KG1 (cell line): Measurements from ENCODE around the gene USP35.
"Not testable (repeated sequence)": the region's sequence is repeated elsewhere in the genome, so short reads cannot be mapped to it uniquely, and the experiment has no call there.

ENCODE experiments used
- DNase-seq: peaks from one replicate; lab custom pipeline; 2025; lab: John Stamatoyannopoulos, UW

USP35 gene

DNA sequence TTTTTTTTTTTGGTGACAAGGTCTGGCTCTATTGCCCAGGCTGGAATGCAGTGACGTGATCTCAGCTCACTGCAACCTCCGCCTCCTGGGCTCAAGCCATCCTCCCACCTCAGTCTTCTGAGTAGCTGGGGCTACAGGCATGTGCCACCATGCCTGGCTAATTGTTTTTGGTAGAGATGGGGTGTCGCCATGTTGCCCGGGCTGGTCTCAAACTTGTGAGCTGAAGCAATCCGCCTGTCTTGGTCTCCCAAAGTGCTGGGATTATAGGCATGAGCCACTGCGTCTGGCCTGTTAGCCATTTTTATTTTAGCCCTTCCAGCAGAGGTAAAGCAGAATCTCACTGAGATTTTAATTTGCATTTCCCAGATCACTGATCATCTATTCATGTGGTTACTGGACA is 44.3 kb downstream of the USP35 start:
- DNase-seq = not testable (repeated sequence)

DNA sequence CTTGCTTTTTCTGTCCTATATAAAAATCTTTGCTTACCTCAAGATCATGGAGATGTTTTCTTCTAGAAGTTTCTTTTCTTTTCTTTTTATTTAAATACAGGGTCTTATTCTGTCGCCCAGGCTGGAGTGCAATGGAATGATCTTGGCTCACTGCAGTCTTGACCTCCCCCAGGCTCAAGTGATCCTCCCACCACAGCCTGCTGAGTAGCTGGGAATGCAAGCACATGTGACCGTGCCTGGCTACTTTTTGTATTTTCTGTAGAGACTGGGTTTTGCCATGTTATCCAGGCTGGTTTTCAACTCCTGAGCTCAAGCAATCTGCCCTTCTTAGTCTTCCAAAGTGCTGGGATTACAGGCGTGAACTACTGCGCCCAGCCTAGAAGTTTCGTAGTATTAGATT is 45.3 kb downstream of the USP35 start:
- no peak for DNase-seq

DNA sequence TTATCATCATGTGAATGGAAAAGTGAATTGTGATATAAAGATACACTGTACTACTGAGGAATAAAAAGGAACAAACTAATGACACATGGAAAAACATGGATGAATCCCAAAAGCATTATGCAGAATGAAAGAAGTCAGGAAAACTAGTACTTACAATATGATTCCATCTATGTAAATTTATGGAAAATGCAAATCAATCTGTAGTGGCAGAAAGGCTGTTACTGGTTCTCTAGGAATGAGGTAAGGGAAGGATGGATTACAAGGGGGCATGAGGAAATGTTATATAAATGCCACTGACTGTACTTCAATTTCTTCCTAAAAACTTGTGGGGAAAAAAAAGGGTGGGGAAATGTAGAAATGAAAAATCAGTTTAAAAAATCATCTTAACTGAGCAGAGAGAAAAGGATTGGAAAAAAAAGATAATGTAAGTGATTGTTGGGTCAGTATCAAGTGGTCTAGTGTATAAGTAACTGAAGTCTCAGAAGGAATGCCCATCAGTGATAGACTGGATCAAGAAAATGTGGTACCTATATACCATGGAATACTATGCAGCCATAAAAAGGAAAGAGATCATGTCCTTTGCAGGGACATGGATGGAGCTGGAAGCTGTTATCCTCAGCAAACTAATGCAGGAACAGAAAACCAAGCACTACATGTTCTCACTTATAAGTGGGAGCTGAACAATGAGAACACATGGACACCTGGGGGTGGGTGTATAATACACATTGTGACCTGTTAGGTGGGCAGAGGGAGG is 48.8 kb downstream of the USP35 start:
- no peak for DNase-seq

DNA sequence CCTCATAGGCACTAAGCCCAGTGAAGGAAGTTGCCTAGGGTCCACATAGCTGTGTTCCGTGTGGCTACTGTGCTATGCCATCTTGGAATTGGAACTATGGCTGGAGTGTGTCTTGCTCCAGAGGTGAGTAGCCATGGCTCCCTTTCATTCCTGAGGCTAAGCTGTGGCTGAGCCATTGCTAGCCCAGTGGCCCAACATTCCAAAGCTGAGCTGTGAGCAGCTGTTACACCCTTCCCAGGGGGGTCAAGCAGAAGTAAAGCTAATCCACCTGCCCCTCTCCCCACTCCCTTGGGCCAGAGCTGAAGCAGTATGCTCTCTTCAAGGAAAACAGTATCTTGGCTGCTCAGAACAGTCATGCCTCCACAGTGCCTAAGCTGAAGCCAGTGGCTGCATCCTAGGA is 51.1 kb downstream of the USP35 start:
- DNase-seq = no peak

DNA sequence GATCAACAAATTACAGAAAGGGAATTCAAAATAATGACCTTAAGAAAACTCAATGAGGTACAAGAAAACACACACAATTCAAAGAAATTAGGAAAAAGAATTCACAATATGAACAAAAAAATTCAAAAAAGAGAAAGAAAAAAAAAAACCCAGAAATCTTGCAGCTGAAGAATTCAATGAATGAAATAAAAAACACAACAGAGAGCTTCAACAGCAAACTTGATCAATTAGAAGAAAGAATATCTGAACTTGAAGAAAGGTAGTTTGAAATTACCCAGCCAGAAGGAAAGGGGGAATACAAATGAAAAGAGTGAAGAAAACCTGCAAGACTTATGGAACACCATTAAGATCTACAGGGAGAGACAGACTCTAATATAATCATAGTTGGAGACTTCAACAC is 52.8 kb downstream of the USP35 start:
- no peak for DNase-seq

DNA sequence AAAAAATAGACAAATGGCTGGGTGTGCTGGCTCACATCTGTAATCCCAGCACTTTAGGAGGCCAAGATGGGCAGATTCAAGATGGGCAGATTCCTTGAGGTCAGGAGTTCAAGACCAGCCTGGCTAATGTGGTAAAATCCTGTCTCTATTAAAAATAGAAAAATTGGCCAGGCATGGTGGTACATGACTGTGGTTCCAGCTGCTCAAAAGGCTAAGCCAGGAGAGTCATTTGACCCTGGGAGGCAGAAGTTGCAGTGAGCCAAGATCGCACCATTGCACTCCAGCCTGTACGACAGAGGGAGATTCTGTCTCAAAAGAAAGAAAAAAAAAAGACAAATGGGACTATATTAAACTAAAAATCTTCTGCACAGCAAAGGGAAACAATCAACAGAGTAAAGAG is 55.4 kb downstream of the USP35 start:
- DNase-seq = no peak

DNA sequence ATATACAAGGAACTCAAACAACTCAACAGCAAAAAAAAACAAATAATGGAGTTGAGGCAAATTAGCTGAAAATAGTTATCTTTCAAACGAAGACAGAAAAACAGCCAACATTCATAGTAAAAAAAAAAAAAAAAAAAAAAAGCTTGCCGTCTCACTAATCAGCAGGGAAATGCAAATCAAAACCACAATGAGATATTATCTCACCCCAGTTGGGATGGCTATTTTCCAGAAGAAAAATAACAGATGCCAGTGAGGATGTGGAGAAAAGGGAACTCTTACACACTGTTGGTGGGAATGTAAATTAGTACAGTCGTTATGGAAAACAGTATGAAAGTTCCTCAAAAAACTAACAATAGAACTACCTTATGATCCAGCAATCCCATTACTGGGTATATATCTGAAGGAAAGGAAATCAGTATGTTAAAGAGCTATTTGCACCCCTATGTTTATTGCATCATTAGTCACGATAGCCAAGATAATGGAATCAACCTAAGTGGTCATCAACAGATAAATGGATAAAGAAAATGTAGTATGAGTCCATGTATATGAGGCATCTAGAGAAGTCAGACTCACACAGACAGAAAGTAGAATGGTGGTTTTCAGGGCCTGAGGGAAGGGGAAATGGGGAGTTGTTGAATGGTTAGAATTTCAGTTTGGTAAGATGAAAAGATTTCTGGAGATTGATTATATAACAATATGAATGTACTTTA is 56.0 kb downstream of the USP35 start:
- no peak for DNase-seq

DNA sequence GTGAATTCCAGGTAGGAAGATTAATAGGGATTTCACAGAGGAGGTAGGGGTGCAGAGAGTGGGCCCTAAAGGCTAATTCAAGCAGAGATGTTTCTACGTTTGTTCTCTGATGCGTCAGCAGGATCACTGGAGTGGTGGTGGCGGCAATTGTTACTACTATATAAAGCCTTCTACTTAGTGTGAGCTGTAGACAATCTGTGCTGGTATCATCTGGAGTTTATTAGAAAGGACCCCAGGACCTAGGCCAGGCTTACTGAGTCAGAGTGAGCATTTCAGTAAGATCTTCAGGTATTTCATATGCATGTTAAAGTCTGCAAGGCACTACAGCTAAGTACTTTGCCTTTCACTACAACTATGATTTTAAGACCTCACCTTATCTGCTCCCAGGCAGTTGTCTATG is 59.5 kb downstream of the USP35 start:
- DNase-seq = no peak

DNA sequence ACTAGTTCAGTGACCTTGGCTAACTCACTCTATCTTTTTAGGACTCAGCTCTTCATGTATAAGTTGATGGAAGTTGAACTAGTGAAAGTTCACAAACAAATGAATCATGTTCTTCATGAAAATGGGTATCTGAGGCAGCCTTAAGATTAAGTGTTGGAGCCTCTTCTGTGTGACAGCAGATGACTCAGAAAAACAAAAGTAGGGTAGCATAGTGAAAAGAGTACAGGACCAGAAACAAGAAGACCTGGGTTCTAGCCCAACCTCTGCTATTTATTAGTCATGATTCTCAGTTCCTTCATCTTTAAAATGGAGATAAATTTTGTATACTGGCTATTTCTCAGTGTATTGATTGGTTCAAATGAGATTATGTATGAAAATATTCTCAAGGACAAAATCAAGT is 60.2 kb downstream of the USP35 start:
- no peak for DNase-seq

DNA sequence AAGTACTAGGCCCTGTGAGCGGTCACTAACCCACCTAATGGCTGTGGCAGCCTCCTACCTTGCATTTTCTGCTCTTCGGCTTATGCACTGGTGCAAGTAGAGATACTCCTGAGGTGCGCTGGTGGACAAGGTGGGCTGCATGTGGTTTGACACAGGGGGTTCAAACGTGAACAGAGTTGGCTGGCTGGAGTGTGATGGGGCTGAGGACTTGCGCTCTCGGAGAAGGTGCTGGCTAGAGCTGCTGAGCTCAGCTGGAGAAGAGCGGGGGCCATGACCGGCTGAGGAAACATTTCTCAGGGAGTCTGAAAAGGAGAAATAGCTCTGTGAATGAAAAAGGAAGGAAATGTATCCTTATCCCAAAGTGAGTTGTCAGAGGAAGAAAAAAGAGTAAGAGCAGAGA is 61.4 kb downstream of the USP35 start:
- DNase-seq = no peak

DNA sequence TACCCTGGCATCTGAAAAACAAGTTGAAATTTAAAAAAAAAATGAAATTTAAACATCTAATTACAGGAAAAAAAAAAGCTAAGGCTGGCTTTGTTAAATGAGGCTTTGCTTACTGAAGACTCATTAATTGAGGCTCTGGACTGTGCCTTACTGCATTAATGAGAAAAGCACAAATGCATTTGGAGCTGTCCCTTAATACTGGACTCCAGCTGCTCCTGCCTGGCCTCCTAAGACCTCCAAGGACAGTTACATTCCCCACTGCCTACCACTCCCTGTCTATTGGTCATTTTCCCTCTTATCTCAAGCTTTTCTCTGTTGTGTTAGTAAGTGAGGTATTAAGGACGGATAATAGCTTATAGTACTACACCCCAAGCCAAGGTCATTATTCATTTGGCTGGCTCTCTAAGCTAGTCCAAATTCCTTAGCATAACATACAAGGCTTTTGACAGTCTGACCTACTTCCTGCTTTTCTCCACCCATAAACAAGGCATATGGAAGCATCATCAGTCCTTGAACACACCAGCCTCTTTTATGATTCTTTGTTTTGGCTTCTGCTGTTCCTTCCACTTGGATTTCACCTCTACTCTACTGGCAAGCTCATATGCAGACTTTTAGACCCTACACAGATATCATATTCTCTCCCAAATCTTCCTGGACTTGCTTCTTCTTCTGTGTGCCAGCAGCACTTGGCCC is 62.5 kb downstream of the USP35 start:
- DNase-seq = no peak

DNA sequence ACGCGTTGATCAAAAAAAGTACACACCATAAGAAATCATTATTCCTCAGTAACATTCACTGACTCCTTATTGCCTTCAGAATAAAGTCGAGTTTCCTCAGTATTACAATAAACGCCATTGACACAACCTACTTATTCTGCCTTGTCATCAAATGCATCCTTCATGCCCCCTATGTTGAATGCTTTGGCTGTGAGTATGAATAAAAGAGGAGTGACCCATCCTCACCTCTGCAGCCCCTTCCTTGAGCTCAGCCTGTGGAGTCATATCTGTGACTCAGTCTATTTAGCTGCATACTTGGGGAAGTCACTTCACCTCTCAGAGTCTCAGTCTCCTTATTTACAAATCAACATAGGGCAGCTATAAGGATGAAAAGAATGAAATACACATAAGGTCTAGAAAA is 65.1 kb downstream of the USP35 start:
- DNase-seq = no peak

DNA sequence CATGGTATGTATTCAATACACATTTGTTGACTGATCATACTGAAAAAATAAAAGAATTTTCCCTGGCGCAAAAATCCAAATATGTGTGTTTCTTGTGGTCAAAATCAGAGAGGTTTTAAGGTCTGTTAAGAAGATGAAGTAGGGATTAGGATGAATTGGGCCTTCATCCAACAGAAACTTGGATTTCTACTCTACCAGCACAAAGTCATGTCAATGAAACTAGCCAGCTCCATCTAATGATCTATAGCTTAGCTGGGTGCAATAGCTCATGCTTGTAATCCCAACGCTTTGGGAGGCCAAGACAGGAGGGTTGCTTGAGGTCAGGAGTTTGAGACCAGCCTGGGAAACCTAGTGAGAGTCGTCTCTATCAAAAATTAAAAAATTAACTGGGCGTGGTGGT is 65.5 kb downstream of the USP35 start:
- DNase-seq = no peak

DNA sequence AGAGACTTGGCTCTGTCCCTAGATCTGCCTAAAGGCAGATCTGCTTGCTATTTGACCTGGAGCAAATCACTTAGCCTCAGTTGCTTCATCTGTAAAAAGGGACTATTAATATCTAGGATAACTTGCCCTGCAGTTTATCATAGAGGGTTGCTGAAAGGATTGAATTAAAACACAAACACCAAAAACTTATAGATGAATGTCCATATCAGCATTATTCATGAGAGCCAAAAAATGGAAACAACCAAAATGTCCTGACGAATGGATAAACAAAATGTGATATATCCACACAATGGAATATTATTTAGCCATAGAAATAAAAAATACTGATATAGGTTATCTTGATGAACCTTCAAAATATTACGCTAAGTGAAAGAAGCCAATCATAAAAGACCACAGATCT is 67.2 kb downstream of the USP35 start:
- DNase-seq = no peak

DNA sequence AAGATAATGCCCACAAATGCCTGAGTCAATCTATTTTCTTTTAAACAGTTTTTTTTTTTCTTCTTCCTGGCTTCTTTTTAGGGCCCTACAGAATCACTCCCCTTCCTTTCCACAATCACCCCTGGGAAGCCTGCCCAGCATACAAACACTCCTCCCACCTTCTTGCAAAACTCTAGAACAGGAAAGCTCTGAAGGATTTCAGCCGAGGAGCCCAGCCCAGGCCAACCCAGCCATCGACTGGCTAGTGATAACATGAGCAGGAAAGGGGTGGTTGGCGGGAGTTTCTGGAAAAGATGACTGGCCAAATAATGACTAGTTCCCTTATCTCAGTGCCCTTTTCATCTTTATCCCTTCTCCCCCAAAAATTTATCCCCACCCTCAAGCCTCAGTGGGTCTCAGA is 68.2 kb downstream of the USP35 start:
- no peak for DNase-seq

DNA sequence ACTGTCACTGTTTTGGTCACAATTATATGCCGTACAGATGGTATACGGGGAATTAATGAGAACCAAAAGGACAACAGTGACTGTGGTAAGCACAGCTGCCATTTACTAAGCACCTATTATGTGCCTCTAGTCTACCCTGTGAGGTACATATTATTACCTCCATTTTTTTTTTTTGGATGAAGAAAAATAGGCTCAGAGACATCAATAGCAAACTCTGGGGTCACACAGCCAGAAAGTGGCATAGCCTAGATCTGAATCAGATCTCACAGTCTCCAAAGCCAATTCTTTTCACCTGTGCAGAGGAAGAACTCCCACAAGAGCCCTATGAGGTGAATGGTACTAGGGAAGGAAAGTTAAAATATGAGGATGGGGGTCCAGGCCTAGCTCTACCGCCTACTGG is 68.9 kb downstream of the USP35 start:
- no peak for DNase-seq

DNA sequence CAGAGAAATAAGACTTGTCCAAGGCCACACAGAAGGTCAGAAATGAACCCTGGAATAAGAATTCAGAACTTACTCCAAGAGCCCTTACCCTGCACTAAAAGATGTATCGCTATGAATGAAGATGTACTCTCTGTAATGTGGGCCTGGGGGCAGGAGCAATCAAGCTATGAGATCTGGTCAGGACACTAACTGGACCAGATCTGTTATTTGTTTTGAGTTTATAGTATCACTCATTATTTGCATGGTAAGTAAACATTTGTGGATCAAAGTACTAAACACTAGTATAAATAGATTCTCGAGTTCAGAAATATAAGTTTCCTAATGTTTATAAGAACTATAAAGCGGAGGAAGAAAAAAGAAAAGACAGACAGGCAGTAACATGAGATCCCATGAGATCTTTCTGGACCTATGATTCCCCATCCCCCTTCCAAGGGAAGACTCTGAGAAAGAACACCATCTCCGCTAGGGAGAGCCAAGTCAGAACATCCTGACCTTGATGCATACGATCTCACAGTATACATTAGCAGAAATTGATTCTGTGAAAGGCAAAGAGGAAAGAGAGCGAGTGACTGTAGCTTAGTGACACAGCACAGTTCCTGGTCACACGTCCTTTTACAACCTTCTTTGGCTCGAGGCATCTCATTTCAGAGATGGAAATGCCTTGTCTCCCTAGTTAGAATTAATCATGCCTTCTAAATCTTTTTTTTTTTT is 71.2 kb downstream of the USP35 start:
- no peak for DNase-seq

DNA sequence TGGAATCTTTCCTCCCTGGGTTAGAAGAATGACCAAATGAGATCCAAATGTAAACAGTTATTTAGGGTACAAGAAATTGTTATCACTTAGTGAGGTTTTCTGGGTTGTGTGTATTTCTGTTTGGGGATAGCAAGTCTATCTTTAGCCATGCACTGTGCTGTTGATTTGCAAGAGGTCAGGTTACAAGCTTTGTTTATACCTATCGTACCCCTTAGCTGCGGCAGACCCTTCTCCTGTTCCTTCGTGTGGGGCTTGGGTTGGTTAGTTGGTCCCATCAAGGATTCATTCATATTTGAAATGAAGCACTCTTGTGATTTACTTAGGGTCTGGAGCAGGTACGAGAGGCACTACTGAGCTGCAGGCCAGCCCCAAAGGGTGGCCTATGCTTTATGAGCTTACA is 72.6 kb downstream of the USP35 start:
- no peak for DNase-seq

DNA sequence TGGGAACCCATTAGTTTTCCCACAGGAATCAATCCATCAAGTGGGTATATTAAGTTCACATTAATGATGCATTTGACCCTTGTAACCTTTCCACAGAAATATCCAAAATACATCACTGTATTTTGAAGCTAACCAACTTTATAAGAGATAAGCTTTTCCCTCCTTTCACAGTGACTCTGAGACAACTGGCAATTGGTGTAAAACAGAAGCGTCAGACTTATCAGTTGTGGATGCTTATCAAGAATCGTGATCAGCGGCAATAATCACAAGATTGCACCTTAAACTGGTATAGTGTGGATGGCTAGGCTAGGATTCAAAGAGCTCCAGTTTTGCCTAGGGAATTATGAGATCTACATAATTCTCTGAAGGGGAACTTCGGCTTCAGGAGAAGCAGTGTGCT is 73.1 kb downstream of the USP35 start:
- no peak for DNase-seq

DNA sequence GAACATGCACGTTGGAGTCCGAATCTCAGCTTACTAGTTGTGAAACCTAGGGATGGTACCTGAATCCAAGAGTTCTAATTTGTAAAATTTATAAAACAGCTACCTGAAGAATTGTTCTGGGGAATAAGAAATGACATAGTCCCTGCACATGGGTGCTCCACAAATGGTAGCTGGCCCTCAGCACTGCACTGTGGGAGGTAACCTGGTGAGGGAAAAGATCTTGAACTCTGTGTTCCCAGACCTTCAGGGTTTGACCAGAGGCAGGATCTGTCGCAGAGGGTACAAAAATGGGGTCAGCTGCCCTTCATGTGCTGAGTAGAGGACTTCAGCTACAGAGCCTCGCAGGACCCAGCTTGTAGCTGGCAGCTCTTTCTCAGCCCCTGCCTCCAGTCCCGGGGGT is 73.5 kb downstream of the USP35 start:
- no peak for DNase-seq

DNA sequence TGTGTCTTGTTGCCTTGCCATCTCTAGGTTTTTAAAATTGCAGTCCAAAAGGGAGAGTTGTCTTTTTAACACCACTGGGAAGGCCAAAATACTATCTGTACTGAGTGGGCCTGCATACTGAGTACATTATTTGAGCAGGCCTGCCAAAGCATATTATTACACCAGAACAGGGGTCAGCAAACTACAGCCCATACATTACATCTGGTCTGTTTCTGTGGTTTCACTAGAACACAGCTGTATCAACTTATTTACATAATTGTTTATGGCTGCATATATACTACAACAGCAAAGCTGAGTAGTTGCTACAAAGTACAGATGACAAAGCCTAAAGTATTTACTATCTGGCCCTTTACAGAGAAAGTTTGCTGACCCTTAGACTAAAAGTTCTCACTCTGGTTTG is 74.0 kb downstream of the USP35 start:
- no peak for DNase-seq
